Activated CD8-positive, alpha-beta memory T cell treated with anti-CD3 and anti-CD28 coated beads, Interleukin-2, amount 10 ng/mL, durations not matched to agents 7 days and 5 days (primary cell): Measurements from ENCODE around the gene SRGAP1. TPM values are rescaled to one million over a fixed set of nuclear protein-coding genes. Genes with fewer than 3 reads are reported as not detected.

Experiments used
- ATAC-seq: fragments of 150-1000 bp; cut with Tn5 transposase; one replicate; pipeline ENCODE4 v1.10.0; 2021; ENCODE audit warnings: moderate library complexity
- CTCF ChIA-PET: fragments of 350-600 bp; sonication (Branson Sonifier 250); formaldehyde crosslinking; loops from one replicate; lab custom pipeline; 2021; ENCODE audit warnings: antibody characterized with exemption; lab: Charles Lee
- DNase-seq: peaks from one replicate; pipeline ENCODE4 v3.0.0-alpha.2; 2020
- H3K27ac Mint-ChIP-seq: one replicate; pipeline ENCODE4 v1.8.0; 2021; ENCODE audit warnings: mild to moderate bottlenecking, mixed read lengths
- H3K27me3 Mint-ChIP-seq: one replicate; pipeline ENCODE4 v1.8.0; 2021; ENCODE audit warnings: mixed read lengths
- H3K36me3 Mint-ChIP-seq: one replicate; pipeline ENCODE4 v1.8.0; 2021; ENCODE audit warnings: mild to moderate bottlenecking, mixed read lengths
- H3K4me1 Mint-ChIP-seq: one replicate; pipeline ENCODE4 v1.8.0; 2021; ENCODE audit warnings: mixed read lengths
- H3K4me3 Mint-ChIP-seq: one replicate; pipeline ENCODE4 v1.8.0; 2021; ENCODE audit warnings: mild to moderate bottlenecking, moderate library complexity, mixed read lengths
- H3K9me3 Mint-ChIP-seq: one replicate; pipeline ENCODE4 v1.8.0; 2022; ENCODE audit warnings: low read depth, mixed read lengths
- total RNA-seq, 2 experiments: library from RNA; stranded (reverse); gene quantifications; one replicate each; pipeline ENCODE4 v1.2.3, GENCODE V29; 2021

The SRGAP1 gene
- total RNA-seq: under 1 TPM in 1 of 2 experiments, not detected in 1; 0.14 TPM

- no peak for DNase-seq
- peaks cover 13% of the 10 kb centered on the region for H3K4me1 Mint-ChIP-seq
Measured at GRCh38 chr12:63844391-63845341, at the start of gene SRGAP1. TSS of gene SRGAP1 (plus strand) at chr12:63844700. CDS start at chr12:63844817, 117 bp downstream.

GRCh38 chr12:63795032-63795687 is 49.3 kb upstream of the SRGAP1 start:
- H3K27ac Mint-ChIP-seq: no peak overlapping the region
- CTCF ChIA-PET: interaction anchor here (1.9 kb wide), 1 partner anchor 11 kb away, joined by 5 read pairs; no protein-coding TSS in a partner anchor
- ATAC-seq: no peak

More at GRCh38 chr12:63844391-63845341, at the start of gene SRGAP1:
- Mint-ChIP-seq H3K27me3 (peaks cover 30% of the 10 kb centered on the region), H3K4me3 (peak within 1 kb of the TSS; percentile 82), H3K9me3 (no peaks in the 10 kb centered on the region), H3K36me3 (no peaks in the 10 kb centered on the region), H3K27ac (no peak within 1 kb of the TSS)
- CTCF ChIA-PET: interaction anchor here (0.9 to 3.0 kb wide), 10 partner anchors 10 to 414 kb away, joined by 3 to 18 read pairs (median 4); no protein-coding TSS in a partner anchor
- no peak for ATAC-seq

GRCh38 chr12:63795944-63796343 is 48.6 kb upstream of the SRGAP1 start:
- Mint-ChIP-seq H3K27ac (no peak overlapping the region), H3K4me1 (no peaks in the 10 kb centered on the region), H3K27me3 (no peaks in the 10 kb centered on the region), H3K4me3 (no peak overlapping the region), H3K36me3 (peaks cover 5% of the 10 kb centered on the region), H3K9me3 (no peaks in the 10 kb centered on the region)
- DNase-seq: no peak
- no peak for ATAC-seq
- CTCF ChIA-PET: no interaction called here

More at GRCh38 chr12:63795032-63795687, 49.3 kb upstream of the SRGAP1 start:
- peaks cover 9% of the 10 kb centered on the region for H3K36me3 Mint-ChIP-seq
- no peak overlapping the region for H3K4me3 Mint-ChIP-seq
- DNase-seq: no peak
- no peaks in the 10 kb centered on the region for H3K9me3 Mint-ChIP-seq
- H3K27me3 Mint-ChIP-seq: no peaks in the 10 kb centered on the region
- no peaks in the 10 kb centered on the region for H3K4me1 Mint-ChIP-seq

- CTCF ChIA-PET: interaction anchor here (1.2 to 5.5 kb wide), 9 partner anchors 10 to 448 kb away, joined by 3 to 26 read pairs (median 4); no protein-coding TSS in a partner anchor
- Mint-ChIP-seq H3K9me3 (no peaks in the 10 kb centered on the region), H3K36me3 (no peaks in the 10 kb centered on the region), H3K27me3 (no peaks in the 10 kb centered on the region), H3K4me3 (no peak overlapping the region), H3K4me1 (no peaks in the 10 kb centered on the region), H3K27ac (no peak overlapping the region)
- ATAC-seq (no peak), DNase-seq (no peak)
Measured at GRCh38 chr12:63802012-63802608, 42.4 kb upstream of the SRGAP1 start.

GRCh38 chr12:63804746-63805145 is 39.8 kb upstream of the SRGAP1 start:
- Mint-ChIP-seq H3K27ac (no peak overlapping the region), H3K36me3 (peaks cover 2% of the 10 kb centered on the region), H3K4me1 (peaks cover 3% of the 10 kb centered on the region), H3K9me3 (no peaks in the 10 kb centered on the region), H3K4me3 (no peak overlapping the region), H3K27me3 (no peaks in the 10 kb centered on the region)
- CTCF ChIA-PET: no interaction called here
- ATAC-seq: no peak
- DNase-seq: no peak

GRCh38 chr12:63805704-63806672 is 38.5 kb upstream of the SRGAP1 start:
- peaks cover 2% of the 10 kb centered on the region for H3K36me3 Mint-ChIP-seq
- H3K9me3 Mint-ChIP-seq: no peaks in the 10 kb centered on the region
- no peak overlapping the region for H3K4me3 Mint-ChIP-seq
- ATAC-seq (no peak), DNase-seq (no peak)
- no peak overlapping the region for H3K27ac Mint-ChIP-seq
- CTCF ChIA-PET: no interaction called here
- no peaks in the 10 kb centered on the region for H3K27me3 Mint-ChIP-seq
- peaks cover 3% of the 10 kb centered on the region for H3K4me1 Mint-ChIP-seq

GRCh38 chr12:63808631-63809030 is 35.9 kb upstream of the SRGAP1 start:
- Mint-ChIP-seq H3K27me3 (no peaks in the 10 kb centered on the region), H3K4me3 (no peak overlapping the region), H3K4me1 (peaks cover 8% of the 10 kb centered on the region), H3K27ac (no peak overlapping the region), H3K9me3 (no peaks in the 10 kb centered on the region), H3K36me3 (peaks cover 2% of the 10 kb centered on the region)
- DNase-seq (no peak), ATAC-seq (no peak)
- CTCF ChIA-PET: no interaction called here

GRCh38 chr12:63809566-63809965 is 34.9 kb upstream of the SRGAP1 start:
- Mint-ChIP-seq H3K27ac (no peak overlapping the region), H3K4me3 (no peak overlapping the region), H3K27me3 (no peaks in the 10 kb centered on the region), H3K9me3 (no peaks in the 10 kb centered on the region), H3K36me3 (peaks cover 2% of the 10 kb centered on the region), H3K4me1 (peaks cover 14% of the 10 kb centered on the region)
- CTCF ChIA-PET: no interaction called here
- DNase-seq: no peak
- no peak for ATAC-seq

GRCh38 chr12:63811334-63811733 is 33.2 kb upstream of the SRGAP1 start:
- H3K36me3 Mint-ChIP-seq: peaks cover 6% of the 10 kb centered on the region
- peaks cover 31% of the 10 kb centered on the region for H3K4me1 Mint-ChIP-seq
- DNase-seq: no peak
- no peaks in the 10 kb centered on the region for H3K9me3 Mint-ChIP-seq
- H3K27me3 Mint-ChIP-seq: no peaks in the 10 kb centered on the region
- no peak for ATAC-seq
- no peak overlapping the region for H3K27ac Mint-ChIP-seq
- CTCF ChIA-PET: interaction anchor here (4.4 kb wide), 1 partner anchor 11 kb away, joined by 26 read pairs; no protein-coding TSS in a partner anchor
- H3K4me3 Mint-ChIP-seq: no peak overlapping the region

GRCh38 chr12:63811755-63812154 is 32.7 kb upstream of the SRGAP1 start:
- Mint-ChIP-seq H3K27me3 (no peaks in the 10 kb centered on the region), H3K27ac (no peak overlapping the region), H3K9me3 (no peaks in the 10 kb centered on the region), H3K4me1 (peaks cover 32% of the 10 kb centered on the region), H3K4me3 (no peak overlapping the region), H3K36me3 (peaks cover 7% of the 10 kb centered on the region)
- CTCF ChIA-PET: interaction anchor here (4.4 kb wide), 1 partner anchor 12 kb away, joined by 26 read pairs; no protein-coding TSS in a partner anchor
- ATAC-seq (no peak), DNase-seq (no peak)

GRCh38 chr12:63814146-63814772 is 30.2 kb upstream of the SRGAP1 start:
- Mint-ChIP-seq H3K4me1 (peaks cover 35% of the 10 kb centered on the region), H3K9me3 (peaks cover 3% of the 10 kb centered on the region), H3K27ac (peak overlapping the region; percentile 82), H3K4me3 (peak overlapping the region; percentile 45), H3K36me3 (peaks cover 9% of the 10 kb centered on the region), H3K27me3 (no peaks in the 10 kb centered on the region)
- CTCF ChIA-PET: interaction anchor here (0.9 to 4.4 kb wide), 3 partner anchors 14 to 590 kb away, joined by 3 to 26 read pairs (median 4); partner anchors contain the start of genes SRGAP1 and XPOT
- peak; percentile 46 for ATAC-seq
- DNase-seq: no peak

GRCh38 chr12:63815482-63815852 is 29.0 kb upstream of the SRGAP1 start:
- peaks cover 11% of the 10 kb centered on the region for H3K36me3 Mint-ChIP-seq
- H3K4me3 Mint-ChIP-seq: no peak overlapping the region
- peaks cover 31% of the 10 kb centered on the region for H3K4me1 Mint-ChIP-seq
- H3K27me3 Mint-ChIP-seq: no peaks in the 10 kb centered on the region
- H3K27ac Mint-ChIP-seq: peak overlapping the region; percentile 32
- ATAC-seq: no peak
- H3K9me3 Mint-ChIP-seq: peaks cover 6% of the 10 kb centered on the region
- no peak for DNase-seq
- CTCF ChIA-PET: interaction anchor here (0.7 to 4.4 kb wide), 4 partner anchors 16 to 1057 kb away, joined by 3 to 26 read pairs (median 4); partner anchors contain the start of genes SRGAP1 and XPOT
